ENCODE results near the gene FOXK2. TPM values are rescaled to one million over a fixed set of nuclear protein-coding genes. Genes with fewer than 3 reads are reported as not detected.

FOXK2 gene
- total and polyA plus RNA-seq, 4 donors, result 23.4 to 59.8 (median 33.4) TPM

DNA sequence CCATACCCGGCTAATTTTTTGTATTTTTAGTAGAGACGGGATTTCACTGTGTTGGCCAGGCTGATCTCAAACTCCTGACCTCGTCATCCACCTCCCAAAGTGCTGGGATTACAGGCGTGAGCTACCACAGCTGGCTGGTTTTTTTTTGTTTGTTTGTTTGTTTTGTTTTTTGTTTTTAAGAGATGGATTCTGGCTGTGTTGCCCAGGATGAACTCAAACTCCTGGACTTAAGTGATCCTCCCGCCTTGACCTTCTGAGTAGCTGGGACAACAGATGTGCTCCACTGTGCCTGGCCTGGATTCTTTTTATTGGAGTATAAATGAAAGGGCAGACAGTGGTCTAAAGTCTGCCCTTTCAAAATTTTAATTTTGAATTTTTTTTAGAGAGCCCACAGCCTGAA, 44.7 kb downstream of the FOXK2 start:
- H3K4me1 ChIP-seq (ENCODE audit: control insufficient read depth in 5 of 5, insufficient read depth in 5 of 5, low read length in 5 of 5), result peaks cover 0 to 18% (median 4%) of the 10 kb centered on the region in 5 donors
- 87 to 89% methylated on average over 5 of the region's 5 CpGs for WGBS, 2 donors

GRCh38 chr17:82565551-82565950, 46.0 kb downstream of the FOXK2 start:
- H3K4me1 ChIP-seq (ENCODE audit: control insufficient read depth in 5 of 5, insufficient read depth in 5 of 5, low read length in 5 of 5), result peaks cover 0 to 15% (median 3%) of the 10 kb centered on the region in 5 donors
- DNase-seq, result peak in 1 of 3 donors; percentile 57
- H3K36me3 ChIP-seq (ENCODE audit: control insufficient read depth in 4 of 4, insufficient read depth in 4 of 4, low read length in 4 of 4), result peaks cover 12 to 22% (median 18%) of the 10 kb centered on the region in 4 donors

More for the DNA sequence above, 44.7 kb downstream of the FOXK2 start:
- H3K4me3 ChIP-seq, result no peak overlapping the region
- DNase-seq (no peak), ATAC-seq (ENCODE audit: insufficient read depth, low FRiP score) (no peak)
- no peaks in the 10 kb centered on the region for H3K27me3 ChIP-seq (ENCODE audit: control insufficient read depth in 3 of 3, insufficient read depth in 3 of 3, low read length in 2 of 3)
- H3K36me3 ChIP-seq (ENCODE audit: control insufficient read depth in 4 of 4, insufficient read depth in 4 of 4, low read length in 4 of 4), result peaks cover 12 to 19% (median 16%) of the 10 kb centered on the region in 4 donors
- H3K9me3 ChIP-seq (ENCODE audit: control insufficient read depth in 4 of 4, insufficient read depth in 3 of 4, low read length in 3 of 4), result no peaks in the 10 kb centered on the region
- no peak overlapping the region for H3K27ac ChIP-seq (ENCODE audit: low read depth in 1 of 2, low read length in 1 of 2)
- H3K9ac ChIP-seq (ENCODE audit: insufficient read depth in 1 of 2, low read length in 2 of 2), result peak overlapping the region in 1 of 2 donors; percentile 4
- TF ChIP-seq CTCF (IDR thresholded peaks at IDR 0.05; ENCODE audit: control extremely low read depth, extremely low read depth), result no peak

DNA sequence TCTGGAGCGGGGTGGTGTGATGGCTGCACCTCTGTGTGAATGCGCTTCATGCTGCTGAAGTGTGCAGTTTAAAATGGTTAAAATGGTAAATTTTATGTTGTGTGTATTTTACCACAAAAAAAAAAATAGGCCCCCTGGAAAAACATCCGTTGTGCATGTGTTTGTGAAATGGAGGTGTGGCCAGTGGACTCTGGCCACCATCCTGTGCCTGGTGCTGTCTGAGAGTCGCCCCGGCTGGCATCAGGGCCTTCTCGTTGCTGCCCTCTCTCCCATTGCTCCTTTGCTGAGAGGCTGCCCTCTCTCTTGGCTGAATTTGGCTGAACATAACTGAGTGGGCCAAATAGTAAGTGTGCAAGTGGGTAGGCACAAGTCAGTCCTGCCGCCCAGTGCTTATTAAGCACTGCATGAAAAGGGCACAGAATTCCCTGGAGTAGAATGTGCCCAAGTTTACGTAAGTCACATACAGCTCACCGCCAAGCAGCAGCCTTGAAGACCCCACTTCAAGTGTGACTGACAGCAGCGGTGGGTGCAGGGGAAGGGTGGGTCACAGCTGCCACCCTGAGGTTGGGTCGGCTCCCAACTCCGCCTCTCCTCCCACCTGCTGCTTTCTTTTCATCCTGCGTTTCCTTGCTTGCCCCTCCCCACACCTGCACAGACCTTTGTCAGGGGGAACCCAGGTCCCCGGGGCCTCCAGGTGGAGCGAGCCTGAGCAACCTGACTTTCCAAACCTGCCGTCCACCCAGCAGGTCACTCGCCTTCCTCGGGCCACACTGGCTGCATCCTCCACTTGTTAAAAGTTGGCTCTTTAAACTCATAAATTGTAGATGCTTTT, 46.8 kb downstream of the FOXK2 start:
- no peak for ATAC-seq (ENCODE audit: insufficient read depth, low FRiP score)

More at GRCh38 chr17:82565551-82565950, 46.0 kb downstream of the FOXK2 start:
- Histone ChIP-seq H3K4me3 (no peak overlapping the region), H3K9ac (ENCODE audit: insufficient read depth in 1 of 2, low read length in 2 of 2) (no peak overlapping the region), H3K27ac (ENCODE audit: low read depth in 1 of 2, low read length in 1 of 2) (no peak overlapping the region), H3K9me3 (ENCODE audit: control insufficient read depth in 4 of 4, insufficient read depth in 3 of 4, low read length in 3 of 4) (no peaks in the 10 kb centered on the region), H3K27me3 (ENCODE audit: control insufficient read depth in 3 of 3, insufficient read depth in 3 of 3, low read length in 2 of 3) (no peaks in the 10 kb centered on the region)
- 37 to 43% methylated on average over 1 of the region's 1 CpG for WGBS, 2 donors
- no peak for TF ChIP-seq CTCF (IDR thresholded peaks at IDR 0.05; ENCODE audit: control extremely low read depth, extremely low read depth)
- no peak for ATAC-seq (ENCODE audit: insufficient read depth, low FRiP score)

More for the DNA sequence above, 46.8 kb downstream of the FOXK2 start:
- H3K36me3 ChIP-seq (ENCODE audit: control insufficient read depth in 4 of 4, insufficient read depth in 4 of 4, low read length in 4 of 4), result peaks cover 12 to 26% (median 18%) of the 10 kb centered on the region in 4 donors
- H3K27me3 ChIP-seq (ENCODE audit: control insufficient read depth in 3 of 3, insufficient read depth in 3 of 3, low read length in 2 of 3), result no peaks in the 10 kb centered on the region
- DNase-seq, result no peak
- peaks cover 0 to 14% (median 3%) of the 10 kb centered on the region in 5 donors for H3K4me1 ChIP-seq (ENCODE audit: control insufficient read depth in 5 of 5, insufficient read depth in 5 of 5, low read length in 5 of 5)
- no peak overlapping the region for H3K9ac ChIP-seq (ENCODE audit: insufficient read depth in 1 of 2, low read length in 2 of 2)
- H3K4me3 ChIP-seq, result no peak overlapping the region
- 80 to 88% methylated on average over 18 of the region's 18 CpGs for WGBS, 2 donors
- no peak for TF ChIP-seq CTCF (IDR thresholded peaks at IDR 0.05; ENCODE audit: control extremely low read depth, extremely low read depth)
- H3K27ac ChIP-seq (ENCODE audit: low read depth in 1 of 2, low read length in 1 of 2), result no peak overlapping the region
- H3K9me3 ChIP-seq (ENCODE audit: control insufficient read depth in 4 of 4, insufficient read depth in 3 of 4, low read length in 3 of 4), result no peaks in the 10 kb centered on the region

Measured in lung (tissue), 12 donors.